Limb (tissue), 2 donors: ENCODE data around the gene TMEM158.

Experiments used
- DNase-seq, 2 donors: peaks; one replicate each; pipeline ENCODE4 v3.0.0-alpha.2; 2016; ENCODE audit errors: extremely low spot score in 2 of 2

Gene TMEM158

DNA sequence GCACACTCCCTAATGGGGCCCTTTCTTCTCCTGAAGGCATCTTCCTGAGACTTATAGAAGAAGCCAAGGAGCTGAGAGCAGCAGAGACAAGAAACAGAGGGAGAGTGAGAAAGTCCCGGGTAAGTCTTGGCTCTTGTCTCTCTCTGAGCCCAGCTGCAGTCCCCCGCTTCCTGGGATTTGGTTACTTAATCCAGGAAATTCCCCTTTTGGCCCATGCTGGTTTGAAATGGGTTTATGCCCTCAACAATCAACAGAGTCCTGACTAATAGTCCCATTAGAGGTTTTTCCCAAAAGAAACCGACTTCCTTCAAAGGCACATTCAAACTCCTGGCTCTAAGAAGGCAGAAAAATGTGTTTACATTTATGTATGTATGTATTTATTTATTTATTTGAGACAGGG, 22.0 kb downstream of the TMEM158 start:
- DNase-seq: no peak

DNA sequence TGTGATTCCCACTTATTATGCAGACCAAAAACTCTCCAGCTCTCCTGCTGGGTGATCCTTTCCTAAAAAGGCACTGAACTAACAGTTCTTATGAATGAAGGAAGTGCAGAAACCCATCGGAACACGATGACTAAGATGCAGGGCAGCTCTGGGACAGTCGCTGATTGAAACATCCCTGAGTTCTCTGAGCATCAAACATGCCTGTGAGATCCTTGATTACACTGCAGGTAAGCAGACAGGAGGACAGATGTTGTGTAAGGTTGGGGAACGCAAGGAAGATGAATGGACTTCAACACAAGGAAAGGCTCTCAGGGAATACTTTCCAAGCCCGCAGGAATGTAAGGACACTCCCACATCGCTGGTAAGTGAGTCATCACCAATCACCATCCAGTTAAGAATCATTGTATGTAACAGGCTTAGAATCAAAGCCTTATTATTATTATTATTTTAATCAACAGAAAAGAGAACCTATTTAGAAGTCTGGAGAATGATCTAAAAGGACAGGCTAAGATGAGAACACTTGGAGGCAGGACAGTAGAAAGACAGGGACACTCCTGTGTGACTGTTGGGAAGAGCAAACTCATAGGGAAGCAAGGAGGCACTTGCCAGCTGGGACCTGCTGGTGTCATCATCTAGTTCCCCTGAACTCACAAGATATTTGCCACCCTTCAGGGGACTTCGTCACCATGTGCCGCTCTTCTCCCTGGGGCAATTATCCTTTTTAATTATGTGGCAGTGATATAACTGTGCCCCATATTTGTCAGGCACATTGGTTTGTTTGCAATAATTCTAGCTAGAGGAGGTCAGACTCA, 26.0 kb downstream of the TMEM158 start:
- DNase-seq: no peak

DNA sequence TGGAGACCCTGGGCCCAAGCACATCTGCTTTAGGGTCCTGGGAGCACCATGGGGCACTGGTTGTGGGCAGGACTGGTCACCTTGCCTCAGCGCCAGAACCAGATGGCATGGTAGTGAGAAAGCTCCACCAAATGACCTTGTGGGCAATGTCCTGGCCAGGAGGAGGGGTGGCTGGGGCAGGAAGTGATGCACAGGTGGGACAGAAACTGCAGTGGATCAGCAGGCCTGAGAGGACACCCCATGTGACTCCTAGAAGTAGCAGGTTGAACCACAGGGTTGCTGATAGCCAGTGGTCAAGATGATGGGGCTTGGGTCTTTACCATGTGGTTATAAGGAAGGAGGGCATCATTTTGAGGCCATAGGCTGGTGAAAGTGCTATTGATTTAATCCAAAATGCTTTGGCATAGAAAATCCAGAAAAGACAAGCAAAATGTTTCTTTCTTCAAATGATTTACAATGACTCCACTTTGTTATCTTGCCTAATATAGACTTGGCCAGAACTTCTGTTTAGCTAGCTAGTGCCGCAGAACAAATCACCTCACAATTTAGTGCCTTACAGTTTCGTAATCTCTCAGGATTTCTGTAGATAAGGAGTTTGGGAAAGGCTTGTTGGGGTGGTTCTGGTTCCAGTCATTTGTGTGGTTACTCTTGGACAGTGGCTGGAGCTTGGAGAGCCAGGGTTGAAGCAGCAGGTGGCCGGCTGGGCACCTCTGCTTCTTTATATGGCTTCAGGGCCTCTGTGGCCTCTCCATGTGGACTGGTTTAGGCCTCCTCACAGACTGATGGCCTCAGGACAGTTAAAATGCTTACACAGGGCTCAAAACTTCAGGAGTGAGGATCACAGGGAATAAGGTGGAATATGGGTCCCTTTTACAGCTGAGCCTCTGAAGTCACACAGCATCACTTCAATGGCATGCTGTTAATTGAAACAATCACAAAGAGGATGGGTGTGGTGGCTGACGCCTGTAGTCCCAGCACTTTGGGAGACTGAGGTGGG, 27.5 kb downstream of the TMEM158 start:
- DNase-seq: no peak

DNA sequence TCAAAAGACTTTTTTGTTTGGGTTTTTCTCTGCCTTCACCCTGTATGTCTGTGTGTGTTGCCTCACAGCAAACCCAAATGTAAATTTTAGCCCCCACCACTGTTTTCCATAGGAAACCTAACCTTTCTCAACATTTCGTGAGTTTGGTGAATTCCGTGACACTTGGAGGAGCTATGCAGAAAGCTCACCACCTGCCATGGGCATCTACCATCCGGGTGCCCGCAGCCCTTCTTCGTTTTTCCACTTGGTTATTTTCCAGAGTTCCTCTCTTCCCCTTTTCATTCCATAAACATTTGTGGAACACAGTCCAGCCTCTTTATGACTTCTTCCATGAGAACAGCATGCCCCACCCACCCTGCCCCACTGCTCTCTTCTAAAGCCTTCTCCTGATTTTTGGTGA, 31.3 kb downstream of the TMEM158 start:
- DNase-seq: no peak

DNA sequence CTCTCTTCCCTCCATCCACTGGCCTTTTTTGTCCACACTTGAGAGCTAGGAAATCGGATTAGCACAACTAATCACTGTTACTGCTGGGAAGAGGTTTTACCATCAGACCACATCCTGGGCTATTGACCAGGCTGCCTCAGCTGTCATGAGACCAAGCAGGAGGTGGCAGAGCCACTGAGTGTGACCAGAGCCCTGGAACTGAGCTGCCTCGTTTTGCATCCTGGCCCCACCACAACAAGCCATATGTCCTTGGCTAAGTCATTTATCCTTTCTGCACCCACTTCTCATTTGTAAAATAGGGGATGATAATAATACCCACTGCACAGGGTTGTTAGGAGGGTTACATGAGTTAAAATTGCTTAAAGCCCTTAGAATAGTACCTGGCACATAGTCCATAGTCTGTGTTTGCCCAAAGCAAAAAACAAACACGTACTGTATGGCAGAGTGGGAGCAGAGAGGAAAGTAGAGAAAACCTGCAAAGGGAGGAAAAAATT, 34.1 kb downstream of the TMEM158 start:
- no peak for DNase-seq

DNA sequence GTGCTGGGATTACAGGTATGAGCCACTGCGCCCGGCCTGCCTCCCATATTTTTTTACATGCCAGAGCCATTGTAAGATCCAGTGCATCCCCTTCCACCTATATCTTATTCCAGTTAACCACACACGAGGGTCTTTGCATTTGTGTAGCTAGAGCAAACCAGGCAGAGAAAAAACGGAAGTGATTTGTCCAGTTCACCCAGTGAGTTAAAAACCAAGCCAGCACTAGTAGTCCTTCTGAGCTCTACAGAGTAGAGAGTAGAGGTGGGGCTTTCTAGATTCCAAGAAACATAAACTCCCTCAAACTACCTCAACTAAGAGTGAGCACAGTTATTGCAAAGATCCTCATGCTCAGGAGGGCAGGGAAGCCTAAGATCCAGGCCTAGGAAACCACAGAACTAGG, 34.7 kb downstream of the TMEM158 start:
- no peak for DNase-seq

DNA sequence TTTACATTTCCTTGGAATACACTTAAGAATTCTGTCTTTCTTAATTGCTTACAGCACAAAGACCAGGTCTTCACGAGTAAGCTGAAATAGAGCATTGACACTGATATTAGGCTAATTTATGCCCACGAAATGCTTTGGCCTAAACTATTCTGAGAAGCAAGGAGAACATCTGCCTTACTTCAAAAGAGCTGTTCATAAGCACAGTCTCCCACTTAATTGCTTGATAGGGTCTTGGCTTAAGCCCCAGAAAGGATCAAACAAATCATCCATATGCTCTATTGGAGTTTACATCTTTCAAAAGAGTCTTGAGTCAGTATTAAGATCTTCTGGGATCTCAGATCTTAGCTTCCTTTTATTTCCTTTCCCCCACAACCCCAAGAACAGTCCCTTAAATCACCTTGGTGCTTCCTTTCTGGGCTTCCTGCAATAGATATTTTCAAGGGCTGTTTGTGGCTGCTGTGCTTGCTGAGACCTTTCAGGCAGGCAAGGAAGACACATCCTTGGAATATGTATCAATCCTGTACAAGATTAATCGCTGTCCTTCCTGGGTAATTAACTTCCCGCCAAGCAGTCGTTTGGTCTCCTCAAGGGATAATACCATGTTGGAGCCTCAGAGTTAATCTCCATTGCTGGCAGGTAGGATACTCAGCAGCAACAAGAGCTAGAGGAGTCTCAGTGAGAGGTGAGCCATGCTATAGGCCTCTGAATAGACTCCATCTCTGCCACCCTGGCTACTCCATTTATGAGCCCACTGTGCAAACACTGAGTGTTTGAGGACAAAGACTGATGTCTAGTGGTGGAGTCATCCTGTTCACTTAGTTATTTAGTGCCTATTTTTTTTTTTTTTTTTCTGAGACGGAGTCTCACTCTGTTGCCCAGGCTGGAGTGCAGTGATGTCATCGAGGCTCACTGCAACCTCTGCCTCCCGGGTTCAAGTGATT, 37.1 kb downstream of the TMEM158 start:
- DNase-seq: no peak

DNA sequence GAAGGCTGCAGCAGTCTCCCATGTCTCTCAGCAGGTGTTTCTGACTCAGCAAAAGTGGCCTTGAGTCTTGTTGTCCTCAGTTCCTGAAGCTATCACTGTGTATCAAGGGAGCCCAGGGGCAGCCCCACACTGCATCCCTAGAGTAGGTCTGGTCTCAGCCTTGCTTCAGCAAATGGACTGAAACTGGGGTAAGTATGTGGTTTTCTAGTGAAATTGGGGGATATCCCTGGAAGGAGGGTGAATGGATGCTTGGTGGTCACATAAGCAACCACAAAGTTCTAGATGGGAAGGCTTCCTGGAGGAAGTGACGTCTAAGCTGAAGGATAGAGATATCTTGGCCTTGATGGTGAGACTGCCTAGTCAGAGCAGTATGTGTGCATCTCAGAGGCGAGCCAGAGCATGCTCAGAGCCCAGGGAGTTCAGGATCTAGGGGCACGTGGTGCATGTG, 38.4 kb downstream of the TMEM158 start:
- no peak for DNase-seq

DNA sequence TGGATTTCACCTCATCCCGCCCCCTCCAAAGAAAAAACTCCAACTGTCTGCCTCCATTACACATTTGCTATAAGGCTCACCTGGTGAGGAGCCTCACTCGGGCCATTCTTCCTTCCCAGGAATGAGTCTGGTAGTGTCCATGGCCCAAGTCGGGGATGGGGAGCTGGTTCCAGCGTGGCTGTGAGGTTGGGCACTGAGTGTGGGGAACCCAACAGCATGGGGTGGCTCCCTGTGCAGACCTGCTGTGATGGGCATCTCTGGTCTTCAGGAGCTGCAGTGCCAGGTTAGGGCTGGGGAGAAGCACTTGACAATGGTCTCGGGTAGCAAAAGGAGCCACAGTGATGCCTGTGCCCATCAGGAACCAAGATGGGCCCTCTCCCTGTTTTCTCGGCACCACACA, 39.2 kb downstream of the TMEM158 start:
- no peak for DNase-seq

DNA sequence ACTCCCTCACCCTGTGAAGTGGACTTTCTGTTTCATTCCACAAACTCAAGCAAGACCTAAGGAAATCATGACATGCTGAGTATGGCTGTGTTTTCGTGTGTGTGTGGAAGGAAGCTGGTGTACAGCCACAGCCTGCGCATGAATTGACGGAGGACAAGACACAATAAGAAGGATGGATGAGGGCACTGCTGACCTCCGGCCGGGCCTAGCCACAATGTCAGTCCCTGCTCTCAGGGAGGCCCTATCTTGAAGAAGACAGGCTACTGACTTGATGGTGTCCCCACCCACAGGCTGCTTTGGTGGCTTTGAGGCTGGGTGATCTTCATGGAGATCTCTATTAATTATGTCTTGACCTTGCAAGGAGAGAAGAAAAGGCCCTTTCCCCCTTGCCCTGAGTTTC, 40.6 kb downstream of the TMEM158 start:
- DNase-seq: no peak

DNA sequence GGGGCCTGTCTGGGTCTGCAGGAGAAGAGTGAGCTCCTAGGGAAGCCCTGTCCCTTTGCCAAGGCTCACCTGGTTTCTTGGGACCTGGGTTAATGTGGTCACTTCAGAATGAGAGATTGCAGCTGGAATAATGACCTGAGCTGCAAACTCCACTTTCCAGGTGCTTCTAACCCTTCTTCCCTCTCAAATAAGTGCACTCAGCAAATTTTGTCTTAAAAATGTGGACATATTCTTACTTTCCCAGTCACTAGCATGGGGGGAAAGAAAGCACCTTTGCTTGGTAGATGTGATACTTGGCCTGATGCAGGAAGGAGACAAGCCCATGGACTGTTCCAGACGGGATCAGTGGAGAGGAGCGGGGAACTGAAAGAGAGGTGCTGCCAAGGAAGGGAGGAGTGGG, 41.0 kb downstream of the TMEM158 start:
- no peak for DNase-seq

DNA sequence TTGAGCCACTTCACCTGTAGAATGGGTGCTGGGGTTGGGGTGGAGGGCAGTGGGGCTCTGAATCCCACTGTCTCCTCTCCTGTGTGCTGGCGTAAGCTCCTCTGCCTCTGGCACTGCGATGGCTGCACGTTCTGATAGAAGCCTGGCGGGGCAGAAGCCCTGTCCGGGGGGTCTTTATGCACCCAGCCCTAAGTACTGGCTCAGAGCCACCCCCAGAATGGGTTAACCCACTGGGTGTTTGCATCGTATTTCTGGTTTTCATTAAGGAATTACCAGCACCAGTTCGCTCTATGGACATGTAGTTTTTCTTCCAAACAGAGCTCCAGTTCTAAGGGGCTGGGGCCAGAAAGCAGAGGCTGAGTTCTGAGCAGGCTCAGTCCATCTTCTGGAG, 42.2 kb downstream of the TMEM158 start:
- no peak for DNase-seq

DNA sequence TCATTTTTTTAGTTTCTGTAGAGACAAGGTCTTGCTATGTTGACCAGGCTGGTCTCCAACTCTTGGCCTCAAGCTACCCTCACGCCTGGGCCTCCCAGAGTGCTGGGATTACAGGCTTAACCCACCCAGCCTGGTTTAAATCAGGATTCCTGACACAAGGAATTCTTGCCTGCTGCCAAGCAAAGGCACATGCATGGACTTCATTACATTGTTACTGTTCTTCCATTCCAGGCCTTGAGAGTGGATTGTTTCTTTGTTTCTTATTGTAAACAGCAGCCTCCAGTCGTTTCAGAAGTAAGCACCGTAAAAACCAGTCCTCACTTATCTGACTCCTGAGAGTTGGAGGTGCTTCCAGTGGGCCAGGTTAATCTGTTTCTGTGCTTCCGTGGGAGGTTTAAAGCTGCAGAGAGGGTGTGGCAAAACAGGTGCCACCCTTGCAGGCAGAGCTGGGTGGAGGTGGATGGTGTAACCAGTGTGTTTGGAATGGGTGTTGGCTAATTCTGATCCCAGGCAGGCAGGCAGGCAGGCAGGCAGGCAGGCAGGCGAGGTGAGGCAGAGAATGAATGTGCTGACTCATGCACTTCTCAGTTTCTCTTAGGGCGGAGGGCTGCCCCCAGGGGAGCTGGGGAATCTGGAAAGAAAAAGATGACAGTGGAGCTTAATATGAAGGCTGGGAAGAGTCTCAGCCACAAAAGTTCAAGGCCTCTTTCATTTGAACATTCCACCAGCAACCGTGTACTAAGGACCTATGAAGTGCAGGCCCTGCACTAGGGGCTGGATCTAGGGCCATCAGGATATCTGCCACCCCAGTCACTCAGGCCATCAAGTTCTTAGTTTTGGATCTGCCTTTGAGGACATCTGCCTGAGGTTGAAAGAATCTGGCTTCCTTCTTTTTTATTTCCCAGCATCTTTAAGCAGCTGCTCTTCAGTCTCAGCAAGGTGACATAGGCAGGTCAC, 42.9 kb downstream of the TMEM158 start:
- DNase-seq: no peak

DNA sequence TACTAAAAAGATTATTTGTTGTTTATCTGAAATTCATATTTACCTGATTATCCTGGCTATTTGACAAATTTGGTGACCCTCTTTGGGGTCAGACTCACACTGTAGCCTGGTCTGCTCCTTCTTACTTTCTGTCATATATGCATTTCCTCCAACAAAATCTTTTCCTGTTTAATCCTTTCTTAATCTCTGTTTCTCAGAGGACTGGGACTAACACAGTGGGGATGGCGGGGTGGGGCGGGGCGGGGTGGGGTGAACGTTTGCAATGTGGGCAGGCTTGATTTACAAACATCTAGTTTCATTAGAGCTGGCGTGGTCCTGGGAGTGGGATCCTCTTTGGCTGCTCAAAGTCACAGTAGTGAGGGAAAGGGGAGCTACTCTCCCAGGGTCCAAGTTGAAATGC, 44.6 kb downstream of the TMEM158 start:
- DNase-seq: no peak

DNA sequence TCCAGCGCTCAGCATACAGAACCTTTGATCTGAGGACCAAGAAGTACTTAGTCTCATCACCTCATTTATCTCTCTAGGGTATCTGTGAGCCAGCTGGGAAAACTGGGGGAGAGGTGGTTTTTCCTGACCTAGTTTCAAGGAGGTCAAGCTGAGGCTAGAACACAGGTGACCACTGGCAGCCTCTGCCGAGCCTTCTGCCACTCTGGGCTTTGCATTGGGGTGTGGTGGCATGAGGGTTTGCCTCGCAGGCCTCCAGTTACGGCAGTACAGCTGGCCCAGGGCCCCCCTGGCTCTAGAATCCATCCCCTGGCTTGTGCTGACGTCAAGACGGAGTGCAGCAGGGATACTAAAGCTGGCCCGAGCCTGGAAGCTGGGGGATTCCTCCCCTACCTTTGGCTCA, 45.2 kb downstream of the TMEM158 start:
- DNase-seq: no peak

DNA sequence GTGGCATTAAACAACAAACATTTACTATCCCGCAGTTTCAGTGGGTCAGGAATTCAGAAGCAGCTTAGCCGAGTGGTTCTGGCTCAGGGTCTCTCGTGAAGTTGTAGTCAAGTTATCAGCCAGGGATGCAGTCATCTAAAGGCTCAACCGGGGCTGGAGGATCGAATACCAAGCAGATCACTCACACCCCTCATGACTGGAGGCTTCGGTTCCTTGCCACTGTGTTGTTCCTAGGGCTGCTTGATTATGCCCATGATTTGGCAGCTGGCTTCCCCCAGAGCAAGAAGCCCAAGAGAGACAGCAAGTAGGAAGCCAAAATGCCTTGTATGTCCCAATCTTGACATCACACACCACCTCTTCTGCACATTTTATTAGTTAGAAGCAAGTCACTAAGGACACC, 46.0 kb downstream of the TMEM158 start:
- no peak for DNase-seq

DNA sequence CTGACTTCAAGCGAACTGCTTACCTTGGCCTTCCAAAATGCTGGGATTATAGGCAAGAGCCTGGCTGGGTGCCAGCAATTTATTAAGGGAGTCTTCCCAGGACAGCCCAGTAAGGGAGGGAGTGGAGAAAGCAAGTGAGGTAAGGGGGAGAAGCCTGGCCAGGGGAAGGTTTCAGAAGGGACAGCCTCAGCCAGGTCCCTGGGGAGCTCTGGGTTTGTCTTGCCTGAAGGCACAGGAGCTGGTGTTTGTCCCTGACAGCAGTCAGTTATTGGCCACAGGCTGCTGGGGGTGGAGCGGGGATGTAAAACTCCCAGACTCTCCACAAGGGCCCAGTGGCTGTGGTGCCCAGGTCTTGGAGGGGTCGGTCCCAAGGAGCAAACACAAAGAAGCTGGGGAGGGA, 46.9 kb downstream of the TMEM158 start:
- no peak for DNase-seq

DNA sequence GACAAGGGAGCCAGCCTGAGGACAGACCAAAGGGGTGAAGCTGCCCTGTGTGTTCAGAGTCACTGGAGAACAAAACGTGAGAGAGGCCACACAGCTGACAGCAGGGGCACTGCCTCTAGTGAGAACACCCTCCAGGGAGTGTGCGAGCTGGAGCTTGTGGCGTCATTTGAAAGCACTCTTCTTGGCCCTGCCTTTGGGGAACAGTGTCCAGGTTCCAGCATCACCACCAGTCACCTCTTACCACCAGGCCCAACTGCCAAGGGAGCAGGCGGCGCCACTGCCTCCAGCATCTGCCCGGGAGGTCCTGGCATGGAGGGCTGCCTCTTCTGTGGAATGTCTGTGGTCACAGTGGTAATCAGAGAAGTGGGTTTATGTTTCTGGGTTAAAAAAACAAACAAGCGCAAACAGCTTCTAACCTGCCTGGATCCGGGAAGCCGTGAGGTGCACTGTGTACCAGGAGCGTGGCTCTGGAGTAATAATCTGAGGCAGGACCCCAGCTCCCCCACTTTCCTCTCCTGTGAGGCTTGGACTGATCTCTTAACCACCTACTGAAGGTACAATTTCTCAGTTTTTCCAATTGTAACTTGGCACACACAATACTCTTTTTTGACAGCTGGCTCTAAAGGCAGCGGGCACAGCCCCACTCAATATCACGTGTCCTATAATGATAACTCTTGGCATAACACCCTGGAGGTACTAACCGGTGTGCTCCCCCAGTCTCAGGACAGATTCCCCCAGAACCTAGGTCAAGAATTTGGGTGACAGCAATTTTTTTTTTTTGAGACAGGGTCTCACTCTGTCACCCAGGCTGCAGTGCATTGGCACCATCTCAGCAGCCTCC, 47.7 kb downstream of the TMEM158 start:
- no peak for DNase-seq

DNA sequence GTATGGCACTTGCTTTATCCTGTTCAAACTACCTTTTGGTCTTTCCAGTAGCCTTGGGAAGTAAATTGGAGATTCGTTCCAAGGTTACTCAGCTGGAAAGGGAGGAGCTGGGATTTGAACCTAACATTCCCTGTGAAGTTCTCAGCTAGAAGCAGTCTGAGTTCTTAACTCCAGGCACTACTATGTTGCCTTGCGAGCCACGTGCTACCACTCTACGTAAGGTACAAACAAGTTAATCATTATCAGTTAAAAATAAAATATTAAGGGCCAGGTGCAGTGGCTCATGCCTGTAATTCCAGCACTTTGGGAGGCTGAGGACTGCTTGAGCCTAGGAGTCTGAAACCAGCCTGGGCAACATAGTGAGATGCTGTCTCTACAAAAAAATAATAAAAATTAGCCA, 49.2 kb downstream of the TMEM158 start:
- DNase-seq: no peak
